Liver (tissue), 9 donors: ENCODE measurements around the gene HSDL2. TPM values are rescaled to one million over a fixed set of nuclear protein-coding genes. Genes with fewer than 3 reads are reported as not detected.

Source experiments
- DNase-seq: peaks from one replicate; pipeline ENCODE4 v3.0.0-alpha.2; 2017; ENCODE audit warnings: low spot score
- H3K27ac ChIP-seq, 2 donors: one replicate each; pipeline ENCODE4 v1.7.0; 2013; ENCODE audit warnings: inconsistent platforms in 2 of 2, low read length in 2 of 2, control low read depth in 1 of 2, low read depth in 1 of 2, mild to moderate bottlenecking in 1 of 2
- H3K27me3 ChIP-seq, 4 donors: one replicate each; pipeline versions ENCODE4 v1.6.1 to v1.7.0; 2013; ENCODE audit warnings: low read length in 3 of 4, inconsistent platforms in 1 of 4, mild to moderate bottlenecking in 1 of 4, moderate library complexity in 1 of 4; ENCODE audit not compliant: control insufficient read depth in 4 of 4, insufficient read depth in 4 of 4
- H3K36me3 ChIP-seq, 4 donors: one replicate each; pipeline versions ENCODE4 v1.6.1 to v1.7.0; 2013; ENCODE audit warnings: low read length in 3 of 4, mild to moderate bottlenecking in 3 of 4, low read depth in 1 of 4, moderate library complexity in 1 of 4; ENCODE audit not compliant: control insufficient read depth in 4 of 4, insufficient read depth in 3 of 4
- H3K4me1 ChIP-seq, 4 donors: one replicate each; pipeline versions ENCODE4 v1.6.1 to v1.7.0; 2013; ENCODE audit warnings: low read length in 3 of 4, mild to moderate bottlenecking in 3 of 4, moderate library complexity in 1 of 4; ENCODE audit not compliant: control insufficient read depth in 4 of 4, insufficient read depth in 4 of 4
- H3K4me3 ChIP-seq, 3 donors: one replicate each; pipeline versions ENCODE4 v1.6.1 to v1.7.0; 2013; ENCODE audit warnings: low read length in 3 of 3, control low read depth in 1 of 3, low read depth in 1 of 3, mild to moderate bottlenecking in 1 of 3
- H3K9ac ChIP-seq, 2 donors: one replicate each; pipeline ENCODE4 v1.7.0; 2013; ENCODE audit warnings: low read length in 2 of 2, mild to moderate bottlenecking in 2 of 2, moderate library complexity in 2 of 2, control low read depth in 1 of 2, low read depth in 1 of 2
- H3K9me3 ChIP-seq, 4 donors: one replicate each; pipeline versions ENCODE4 v1.6.1 to v1.7.0; 2013; ENCODE audit warnings: low read length in 3 of 4; ENCODE audit not compliant: control insufficient read depth in 4 of 4
- ATF3 ChIP-seq: IDR thresholded peaks from 2 replicates; pipeline ENCODE4 v1.6.1; 2016; ENCODE audit warnings: antibody characterized with exemption
- CTCF ChIP-seq: fragments of 150-350 bp; IDR thresholded peaks from 2 replicates; pipeline ENCODE4 v1.5.1; 2017; ENCODE audit warnings: improper control_type of control experiment, low read depth, low read length; ENCODE audit not compliant: missing input control
- EGR1 ChIP-seq, 2 donors: IDR thresholded peaks; 2 replicates each; pipeline ENCODE4 v1.6.1; 2016 to 2018; ENCODE audit warnings: antibody characterized with exemption in 2 of 2, low read depth in 2 of 2
- FOXA1 ChIP-seq: IDR thresholded peaks from 2 replicates; pipeline ENCODE4 v1.6.1; 2016; ENCODE audit warnings: antibody characterized with exemption
- FOXA2 ChIP-seq: IDR thresholded peaks from 2 replicates; pipeline ENCODE4 v1.6.1; 2016; ENCODE audit warnings: antibody characterized with exemption
- GABPA ChIP-seq, 2 donors: IDR thresholded peaks in 1 of 2; conservative IDR thresholded peaks in 1 of 2; 2 replicates each; pipeline ENCODE4 v1.6.1; 2016; ENCODE audit warnings: antibody characterized with exemption in 2 of 2, mild to moderate bottlenecking in 1 of 2, moderate library complexity in 1 of 2
- HNF4A ChIP-seq, 2 donors: conservative IDR thresholded peaks; 2 replicates each; pipeline ENCODE4 v1.6.1; 2016; ENCODE audit warnings: antibody characterized with exemption in 2 of 2, mild to moderate bottlenecking in 2 of 2
- HNF4G ChIP-seq: IDR thresholded peaks from 2 replicates; pipeline ENCODE4 v1.6.1; 2016; ENCODE audit warnings: antibody characterized with exemption
- JUND ChIP-seq, 2 donors: IDR thresholded peaks; 2 replicates each; pipeline ENCODE4 v1.6.1; 2016; ENCODE audit warnings: antibody characterized with exemption in 2 of 2
- MAX ChIP-seq: IDR thresholded peaks from 2 replicates; pipeline ENCODE4 v1.6.1; 2016; ENCODE audit warnings: antibody characterized with exemption
- NR2F2 ChIP-seq: IDR thresholded peaks from 2 replicates; pipeline ENCODE4 v1.6.1; 2016; ENCODE audit warnings: antibody characterized with exemption
- RAD21 ChIP-seq, 2 donors: IDR thresholded peaks; 2 replicates each; pipeline ENCODE4 v1.6.1; 2016; ENCODE audit warnings: antibody characterized with exemption in 2 of 2, mild to moderate bottlenecking in 2 of 2
- REST ChIP-seq: IDR thresholded peaks from 2 replicates; pipeline ENCODE4 v1.6.1; 2016; ENCODE audit warnings: antibody characterized with exemption, mild to moderate bottlenecking
- RXRA ChIP-seq, 2 donors: IDR thresholded peaks; 2 replicates each; pipeline ENCODE4 v1.6.1; 2017 to 2018; ENCODE audit warnings: antibody characterized with exemption in 2 of 2, mild to moderate bottlenecking in 1 of 2
- SP1 ChIP-seq: IDR thresholded peaks from 2 replicates; pipeline ENCODE4 v1.6.1; 2018; ENCODE audit warnings: antibody characterized with exemption, mild to moderate bottlenecking
- TAF1 ChIP-seq: conservative IDR thresholded peaks from 2 replicates; pipeline ENCODE4 v1.6.1; 2016; ENCODE audit warnings: antibody characterized with exemption, mild to moderate bottlenecking
- YY1 ChIP-seq: IDR thresholded peaks from 2 replicates; pipeline ENCODE4 v1.6.1; 2016; ENCODE audit warnings: antibody characterized with exemption, mild to moderate bottlenecking
- ZBTB33 ChIP-seq: IDR thresholded peaks from 2 replicates; pipeline ENCODE4 v1.6.1; 2016; ENCODE audit warnings: antibody characterized with exemption
- polyA plus RNA-seq, 2 donors: library from polyadenylated mRNA; stranded (reverse) in 1 of 2; unstranded in 1 of 2; fragments of 200-250 nt in 1 of 2; fragments of >200 nt in 1 of 2; fragmentation: Nextera tagmentation in 1 of 2; extraction: Ambion mirVana in 1 of 2; gene quantifications; one replicate each; pipeline versions ENCODE4 v1.2.1 to v1.2.3, GENCODE V29; 2013 to 2015
- total RNA-seq, 2 donors: library from RNA; depleted of rRNA; stranded (reverse); fragments of >200 nt; gene quantifications; one replicate each; pipeline ENCODE4 v1.2.3, GENCODE V29; 2014
- donor health status: healthy.
- donor health status: healthy.
- donor health status: healthy.
- donor health status: healthy.
- donor health status: healthy.

HSDL2 gene
- total and polyA plus RNA-seq, 4 donors = 26.1 to 135 (median 79.6) TPM

- Histone ChIP-seq H3K4me1 (peaks cover 4 to 20% (median 18%) of the 10 kb centered on the region in 4 donors), H3K4me3 (no peak overlapping the region), H3K27me3 (no peaks in the 10 kb centered on the region), H3K9me3 (no peaks in the 10 kb centered on the region), H3K9ac (no peak overlapping the region), H3K27ac (no peak overlapping the region), H3K36me3 (no peaks in the 10 kb centered on the region)
- DNase-seq = no peak
- TF ChIP-seq REST = no peak
- TF ChIP-seq SP1 = no peak
- TF ChIP-seq YY1 = no peak
- TF ChIP-seq ATF3 = no peak
- TF ChIP-seq GABPA (IDR thresholded peaks at IDR 0.05 in 1 of 2, conservative IDR thresholded peaks at IDR 0.05 in 1 of 2) = no peak
- TF ChIP-seq EGR1 (IDR thresholded peaks at IDR 0.05; ENCODE audit: low read depth in 2 of 2) = no peak
- TF ChIP-seq TAF1 = no peak
- TF ChIP-seq RXRA (IDR thresholded peaks at IDR 0.05) = no peak
- TF ChIP-seq FOXA1 = no peak
- no peak for TF ChIP-seq MAX
- no peak for TF ChIP-seq HNF4A (conservative IDR thresholded peaks at IDR 0.05)
- TF ChIP-seq FOXA2 = no peak
- TF ChIP-seq CTCF = no peak
- no peak for TF ChIP-seq NR2F2
- no peak for TF ChIP-seq ZBTB33
- no peak for TF ChIP-seq RAD21 (IDR thresholded peaks at IDR 0.05)
- TF ChIP-seq JUND (IDR thresholded peaks at IDR 0.05) = no peak
- no peak for TF ChIP-seq HNF4G
Measured at GRCh38 chr9:112341730-112342129, 38.2 kb upstream of the HSDL2 start.
